Left forelimb (tissue), 1 donor: Measurements from ENCODE around the gene OGFR.

Experiments used
- DNase-seq: peaks from one replicate; pipeline ENCODE4 v3.0.0-alpha.2; 2018; ENCODE audit warnings: low spot score

Gene OGFR

GRCh38 chr20:62860924-62861691 lies 56.5 kb downstream of the OGFR start:
- no peak for DNase-seq

GRCh38 chr20:62861726-62862336 lies 57.2 kb downstream of the OGFR start, which contains the start of gene TCFL5:
TCFL5 (minus strand) TSS chr20:62861822; CDS start chr20:62861670, 152 bp downstream.
- peak; percentile 97 for DNase-seq
